ENCODE results near the gene PAFAH2.

DNA sequence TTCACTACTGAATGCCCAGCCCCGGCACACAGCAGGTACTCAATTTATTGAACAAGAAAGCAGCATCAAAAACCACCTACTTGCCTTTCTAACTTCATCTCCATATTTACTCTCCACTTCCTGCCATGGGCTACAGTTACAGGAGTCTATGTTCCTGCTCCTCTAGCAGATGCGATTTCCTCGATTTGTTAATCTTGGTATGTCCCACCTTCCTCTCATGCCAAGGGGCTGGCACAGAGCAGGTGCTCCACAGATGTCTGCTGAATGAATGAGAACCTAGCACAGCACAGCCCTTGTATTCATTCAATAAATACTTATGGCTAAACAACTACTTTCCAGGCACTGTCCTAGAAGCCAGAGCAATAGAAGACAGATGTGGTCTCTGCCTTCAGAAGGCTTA is 12.2 kb downstream of the PAFAH2 start:
- TF ChIP-seq POLR2AphosphoS5 (IDR thresholded peaks at IDR 0.05) = no peak
- no peak for TF ChIP-seq POLR2A (IDR thresholded peaks at IDR 0.05)
- TF ChIP-seq EP300 (IDR thresholded peaks at IDR 0.05) = no peak
- TF ChIP-seq, protein P1, sequence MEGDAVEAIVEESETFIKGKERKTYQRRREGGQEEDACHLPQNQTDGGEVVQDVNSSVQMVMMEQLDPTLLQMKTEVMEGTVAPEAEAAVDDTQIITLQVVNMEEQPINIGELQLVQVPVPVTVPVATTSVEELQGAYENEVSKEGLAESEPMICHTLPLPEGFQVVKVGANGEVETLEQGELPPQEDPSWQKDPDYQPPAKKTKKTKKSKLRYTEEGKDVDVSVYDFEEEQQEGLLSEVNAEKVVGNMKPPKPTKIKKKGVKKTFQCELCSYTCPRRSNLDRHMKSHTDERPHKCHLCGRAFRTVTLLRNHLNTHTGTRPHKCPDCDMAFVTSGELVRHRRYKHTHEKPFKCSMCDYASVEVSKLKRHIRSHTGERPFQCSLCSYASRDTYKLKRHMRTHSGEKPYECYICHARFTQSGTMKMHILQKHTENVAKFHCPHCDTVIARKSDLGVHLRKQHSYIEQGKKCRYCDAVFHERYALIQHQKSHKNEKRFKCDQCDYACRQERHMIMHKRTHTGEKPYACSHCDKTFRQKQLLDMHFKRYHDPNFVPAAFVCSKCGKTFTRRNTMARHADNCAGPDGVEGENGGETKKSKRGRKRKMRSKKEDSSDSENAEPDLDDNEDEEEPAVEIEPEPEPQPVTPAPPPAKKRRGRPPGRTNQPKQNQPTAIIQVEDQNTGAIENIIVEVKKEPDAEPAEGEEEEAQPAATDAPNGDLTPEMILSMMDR (IDR thresholded peaks at IDR 0.05) = no peak

All from upper lobe of left lung (tissue), 4 donors.